NCI-H2081 (cell line): Measurements from ENCODE around the gene ENAH.

ENCODE experiments used
- DNase-seq, 2 experiments: peaks; one replicate each; lab custom pipeline; 2025; lab: John Stamatoyannopoulos, UW

ENAH gene

GRCh38 chr1:225453797-225454648 lies 198.9 kb downstream of the ENAH start:
- DNase-seq: peak; percentile 92 to 98

- DNase-seq: no peak
Observed at GRCh38 chr1:225451840-225452515, 200.9 kb downstream of the ENAH start.

GRCh38 chr1:225451340-225451739 lies 201.6 kb downstream of the ENAH start:
- DNase-seq: no peak

GRCh38 chr1:225450491-225451191 lies 202.3 kb downstream of the ENAH start:
- peak in 1 of 2 experiments; percentile 38 for DNase-seq

GRCh38 chr1:225449774-225450173 lies 203.1 kb downstream of the ENAH start:
- no peak for DNase-seq

GRCh38 chr1:225449261-225449660 lies 203.7 kb downstream of the ENAH start:
- DNase-seq: no peak

GRCh38 chr1:225448146-225448805 lies 204.6 kb downstream of the ENAH start:
- DNase-seq: no peak

- no peak for DNase-seq
Observed at GRCh38 chr1:225447650-225448089, 205.3 kb downstream of the ENAH start.

GRCh38 chr1:225446981-225447615 lies 205.8 kb downstream of the ENAH start:
- no peak for DNase-seq

- DNase-seq: no peak
Observed at GRCh38 chr1:225446595-225446960, 206.3 kb downstream of the ENAH start.

GRCh38 chr1:225445639-225446594 lies 207.0 kb downstream of the ENAH start:
- no peak for DNase-seq

- DNase-seq: no peak
Observed at GRCh38 chr1:225442123-225442505, 210.8 kb downstream of the ENAH start.

- no peak for DNase-seq
Observed at GRCh38 chr1:225441314-225442122, 211.4 kb downstream of the ENAH start.

GRCh38 chr1:225440380-225441221 lies 212.3 kb downstream of the ENAH start:
- no peak for DNase-seq

- peak in 1 of 2 experiments; percentile 16 for DNase-seq
Observed at GRCh38 chr1:225437710-225438437, 215.0 kb downstream of the ENAH start.
